SK-N-SH (cell line): ENCODE measurements around the gene SMAD3. TPM values are rescaled to one million over a fixed set of nuclear protein-coding genes. Genes with fewer than 3 reads are reported as not detected.
A peak's percentile ranks its signal among the peaks of the same experiment; 100 is the strongest.

Experiments
- CTCF ChIA-PET: fragments of 300-600, 350-600 bp; formaldehyde crosslinking; extraction: SDS; loops from one replicate; lab custom pipeline; 2021; lab: Yijun Ruan, JAX
- POLR2A ChIA-PET: fragments of 350-600 bp; sonication (Branson Sonifier 250); formaldehyde crosslinking; extraction: SDS; loops from one replicate; lab custom pipeline; 2020; ENCODE audit warnings: antibody characterized with exemption, inconsistent platforms; lab: Yijun Ruan, JAX
- DNase-seq: peaks from one replicate; pipeline ENCODE4 v3.0.0; 2012
- H2AFZ ChIP-seq: fragments of 200-600 bp; sonication (generic); 2 replicates; pipeline ENCODE4 v1.8.1; 2016; ENCODE audit warnings: antibody characterized with exemption, mild to moderate bottlenecking, low read depth
- H3F3A ChIP-seq: fragments of 200-600 bp; sonication (generic); replicated peaks from 2 replicates; pipeline ENCODE3; 2016; ENCODE audit warnings: antibody characterized with exemption, mild to moderate bottlenecking; ENCODE audit not compliant: insufficient read depth
- H3K27ac ChIP-seq, 2 experiments: fragments of 200-500 bp in 1 of 2; fragments of 200-600 bp in 1 of 2; sonication (Bioruptor generic) in 1 of 2; sonication (generic), shearing (Covaris generic) in 1 of 2; 2 replicates each; pipeline versions ENCODE4 v1.5.1 to v1.6.1; 2014 to 2016; ENCODE audit warnings: low read depth in 2 of 2, inconsistent platforms in 1 of 2, low read length in 1 of 2, mild to moderate bottlenecking in 1 of 2, mixed read lengths in 1 of 2
- H3K27me3 ChIP-seq: fragments of 200-600 bp; sonication (generic), shearing (Covaris generic); 2 replicates; pipeline ENCODE4 v1.6.1; 2016; ENCODE audit warnings: mixed run types; ENCODE audit not compliant: insufficient read depth
- H3K36me3 ChIP-seq, 2 experiments: fragments of 200-500 bp in 1 of 2; fragments of 200-600 bp in 1 of 2; sonication (Bioruptor generic) in 1 of 2; sonication (generic) in 1 of 2; replicated peaks in 1 of 2; 2 replicates each; pipeline versions ENCODE3 to v1.5.1; 2014 to 2016; ENCODE audit warnings: low read length in 1 of 2, mild to moderate bottlenecking in 1 of 2; ENCODE audit not compliant: insufficient read depth in 2 of 2, control insufficient read depth in 1 of 2
- H3K4me1 ChIP-seq, 2 experiments: fragments of 200-500 bp in 1 of 2; fragments of 200-600 bp in 1 of 2; sonication (Bioruptor generic) in 1 of 2; sonication (generic), shearing (Covaris generic) in 1 of 2; 2 replicates each; pipeline versions ENCODE4 v1.5.1 to v1.6.1; 2014 to 2016; ENCODE audit warnings: low read depth in 1 of 2, low read length in 1 of 2, mixed run types in 1 of 2; ENCODE audit not compliant: insufficient read depth in 2 of 2, control insufficient read depth in 1 of 2
- H3K4me2 ChIP-seq: fragments of 200-600 bp; sonication (generic), shearing (Covaris generic); 2 replicates; pipeline ENCODE4 v1.6.1; 2017; ENCODE audit warnings: mixed run types
- H3K4me3 ChIP-seq, 2 experiments: fragments of 200-500 bp in 1 of 2; fragments of 200-600 bp in 1 of 2; sonication (Bioruptor generic) in 1 of 2; sonication (generic), shearing (Covaris generic) in 1 of 2; 2 replicates each; pipeline versions ENCODE4 v1.5.1 to v1.8.1; 2014 to 2016; ENCODE audit warnings: low read depth in 2 of 2, inconsistent platforms in 1 of 2, low read length in 1 of 2, mild to moderate bottlenecking in 1 of 2, mixed read lengths in 1 of 2, moderate library complexity in 1 of 2
- H3K79me2 ChIP-seq: fragments of 200-600 bp; sonication (generic); 2 replicates; pipeline ENCODE4 v1.8.1; 2017; ENCODE audit warnings: mild to moderate bottlenecking; ENCODE audit not compliant: insufficient read depth
- H3K9ac ChIP-seq: fragments of 200-600 bp; sonication (generic); 2 replicates; pipeline ENCODE4 v1.6.1; 2017; ENCODE audit warnings: mixed run types
- H3K9me2 ChIP-seq: fragments of 200-600 bp; sonication (generic); 2 replicates; pipeline ENCODE4 v1.6.1; 2017; ENCODE audit warnings: mixed run types
- H3K9me3 ChIP-seq: fragments of 200-600 bp; sonication (generic); 2 replicates; pipeline ENCODE4 v1.6.1; 2017; ENCODE audit warnings: mixed run types, mild to moderate bottlenecking, moderate library complexity
- H4K20me1 ChIP-seq: fragments of 200-600 bp; sonication (generic); 2 replicates; pipeline ENCODE4 v1.6.1; 2017; ENCODE audit warnings: mild to moderate bottlenecking, mixed run types; ENCODE audit not compliant: insufficient read depth
- ELF1 ChIP-seq: IDR thresholded peaks from 2 replicates; pipeline ENCODE4 v1.4.0; 2012
- EZH2phosphoT487 ChIP-seq: fragments of 200-600 bp; sonication (generic); IDR thresholded peaks from 2 replicates; pipeline ENCODE4 v1.6.1; 2017; ENCODE audit warnings: low read depth, mixed run types, mild to moderate bottlenecking, antibody characterized with exemption, moderate library complexity, borderline replicate concordance
- FOSL2 ChIP-seq: IDR thresholded peaks from 2 replicates; pipeline ENCODE4 v1.4.0; 2012; ENCODE audit warnings: low read depth, mild to moderate bottlenecking, moderate library complexity, borderline replicate concordance
- FOXJ3 ChIP-seq: sonication (generic); formaldehyde crosslinking; IDR thresholded peaks from 2 replicates; pipeline ENCODE4 v1.5.1; 2020; ENCODE audit warnings: mild to moderate bottlenecking, missing genetic modification reagents
- GATA2 ChIP-seq: sonication (generic); formaldehyde crosslinking; IDR thresholded peaks from 2 replicates; pipeline ENCODE4 v1.5.0; 2020; ENCODE audit warnings: mild to moderate bottlenecking, missing genetic modification reagents
- MEF2A ChIP-seq: IDR thresholded peaks from 2 replicates; pipeline ENCODE4 v1.4.0; 2012; ENCODE audit warnings: low read depth, borderline replicate concordance
- MXI1 ChIP-seq: IDR thresholded peaks from 2 replicates; pipeline ENCODE4 v1.6.1; 2012; ENCODE audit warnings: mild to moderate bottlenecking, low read depth, low read length, improper control_type of control experiment
- NRF1 ChIP-seq: IDR thresholded peaks from 2 replicates; pipeline ENCODE4 v1.6.1; 2012; ENCODE audit warnings: low read depth, mild to moderate bottlenecking, low read length
- RAD21 ChIP-seq: IDR thresholded peaks from 2 replicates; pipeline ENCODE4 v1.6.1; 2012; ENCODE audit warnings: mild to moderate bottlenecking, low read length
- RCOR1 ChIP-seq: fragments of 150-350 bp; IDR thresholded peaks from 2 replicates; pipeline ENCODE4 v1.6.1; 2017; ENCODE audit warnings: antibody characterized with exemption, low read length
- RXRA ChIP-seq: IDR thresholded peaks from 2 replicates; pipeline ENCODE4 v1.4.0; 2012; ENCODE audit warnings: low read depth, mild to moderate bottlenecking, borderline replicate concordance
- SIN3A ChIP-seq: IDR thresholded peaks from 2 replicates; pipeline ENCODE4 v1.6.1; 2012; ENCODE audit warnings: low read depth, mild to moderate bottlenecking, low read length, moderate library complexity, borderline replicate concordance
- SMC3 ChIP-seq: IDR thresholded peaks from 2 replicates; pipeline ENCODE4 v1.6.1; 2012; ENCODE audit warnings: low read depth, low read length, improper control_type of control experiment
- TCF12 ChIP-seq: IDR thresholded peaks from 2 replicates; pipeline ENCODE4 v1.4.0; 2012
- TEAD4 ChIP-seq: IDR thresholded peaks from 2 replicates; pipeline ENCODE4 v1.4.0; 2012; ENCODE audit warnings: mild to moderate bottlenecking, borderline replicate concordance; ENCODE audit not compliant: insufficient read depth
- YY1 ChIP-seq: IDR thresholded peaks from 2 replicates; pipeline ENCODE4 v1.4.0; 2012; ENCODE audit warnings: low read depth, mild to moderate bottlenecking
- WGBS: methylation state at CpG from one replicate; pipeline ENCODE4 v1.1.6; 2017; ENCODE audit warnings: low lambda C conversion rate; 5-methylcytosine and 5-hydroxymethylcytosine counted together
- polyA plus RNA-seq, 3 experiments: library from polyadenylated mRNA; depleted of rRNA; stranded (reverse); fragments of >200 nt; gene quantifications; 2 replicates each; pipeline ENCODE4 v1.2.3, GENCODE V29; 2012
- TF ChIP-seq, protein P1 (sequence below): fragments of 200-600 bp; sonication (generic); IDR thresholded peaks from 2 replicates; pipeline ENCODE4 v1.6.1; 2017; ENCODE audit warnings: antibody characterized with exemption, mild to moderate bottlenecking, moderate library complexity
- TF ChIP-seq, protein P2 (sequence below): IDR thresholded peaks from 2 replicates; pipeline ENCODE4 v1.4.0; 2012; ENCODE audit warnings: low read depth, borderline replicate concordance
- TF ChIP-seq, protein P3 (sequence below): IDR thresholded peaks from 2 replicates; pipeline ENCODE4 v1.4.0; 2012; ENCODE audit warnings: low read depth, borderline replicate concordance
- TF ChIP-seq, protein P4 (sequence below): fragments of 150-350 bp; IDR thresholded peaks from 2 replicates; pipeline ENCODE4 v1.6.1; 2017; ENCODE audit warnings: antibody characterized with exemption, low read length, low read depth, borderline replicate concordance

Gene SMAD3
- polyA plus RNA-seq, 1 of the 3 experiments (the other 2 are of a cell fraction) = 19.5 TPM

DNA sequence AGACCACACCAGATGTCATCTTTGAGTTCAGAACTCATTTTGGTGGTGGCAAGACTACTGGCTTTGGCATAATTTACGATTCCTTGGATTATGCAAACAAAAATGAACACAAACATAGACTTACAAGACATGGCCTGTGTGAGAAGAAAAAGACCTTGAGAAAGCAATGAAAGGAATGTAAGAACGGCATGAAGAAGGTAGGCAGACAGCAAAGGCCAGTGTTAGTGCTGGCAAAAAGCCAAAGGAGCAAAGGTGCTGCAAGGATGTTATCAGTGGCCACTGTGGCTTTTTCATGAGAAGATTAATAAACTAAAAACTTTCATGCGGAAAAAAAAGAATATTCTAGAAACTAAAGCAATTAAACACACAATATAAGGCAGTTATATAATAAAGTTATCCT is 167.2 kb downstream of the SMAD3 start (continued):
- TF ChIP-seq, protein P1, sequence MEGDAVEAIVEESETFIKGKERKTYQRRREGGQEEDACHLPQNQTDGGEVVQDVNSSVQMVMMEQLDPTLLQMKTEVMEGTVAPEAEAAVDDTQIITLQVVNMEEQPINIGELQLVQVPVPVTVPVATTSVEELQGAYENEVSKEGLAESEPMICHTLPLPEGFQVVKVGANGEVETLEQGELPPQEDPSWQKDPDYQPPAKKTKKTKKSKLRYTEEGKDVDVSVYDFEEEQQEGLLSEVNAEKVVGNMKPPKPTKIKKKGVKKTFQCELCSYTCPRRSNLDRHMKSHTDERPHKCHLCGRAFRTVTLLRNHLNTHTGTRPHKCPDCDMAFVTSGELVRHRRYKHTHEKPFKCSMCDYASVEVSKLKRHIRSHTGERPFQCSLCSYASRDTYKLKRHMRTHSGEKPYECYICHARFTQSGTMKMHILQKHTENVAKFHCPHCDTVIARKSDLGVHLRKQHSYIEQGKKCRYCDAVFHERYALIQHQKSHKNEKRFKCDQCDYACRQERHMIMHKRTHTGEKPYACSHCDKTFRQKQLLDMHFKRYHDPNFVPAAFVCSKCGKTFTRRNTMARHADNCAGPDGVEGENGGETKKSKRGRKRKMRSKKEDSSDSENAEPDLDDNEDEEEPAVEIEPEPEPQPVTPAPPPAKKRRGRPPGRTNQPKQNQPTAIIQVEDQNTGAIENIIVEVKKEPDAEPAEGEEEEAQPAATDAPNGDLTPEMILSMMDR = no peak
- TF ChIP-seq TEAD4 = no peak
- no peak for TF ChIP-seq NRF1
- TF ChIP-seq YY1 = no peak
- TF ChIP-seq, all 33 proteins: peak for 0

DNA sequence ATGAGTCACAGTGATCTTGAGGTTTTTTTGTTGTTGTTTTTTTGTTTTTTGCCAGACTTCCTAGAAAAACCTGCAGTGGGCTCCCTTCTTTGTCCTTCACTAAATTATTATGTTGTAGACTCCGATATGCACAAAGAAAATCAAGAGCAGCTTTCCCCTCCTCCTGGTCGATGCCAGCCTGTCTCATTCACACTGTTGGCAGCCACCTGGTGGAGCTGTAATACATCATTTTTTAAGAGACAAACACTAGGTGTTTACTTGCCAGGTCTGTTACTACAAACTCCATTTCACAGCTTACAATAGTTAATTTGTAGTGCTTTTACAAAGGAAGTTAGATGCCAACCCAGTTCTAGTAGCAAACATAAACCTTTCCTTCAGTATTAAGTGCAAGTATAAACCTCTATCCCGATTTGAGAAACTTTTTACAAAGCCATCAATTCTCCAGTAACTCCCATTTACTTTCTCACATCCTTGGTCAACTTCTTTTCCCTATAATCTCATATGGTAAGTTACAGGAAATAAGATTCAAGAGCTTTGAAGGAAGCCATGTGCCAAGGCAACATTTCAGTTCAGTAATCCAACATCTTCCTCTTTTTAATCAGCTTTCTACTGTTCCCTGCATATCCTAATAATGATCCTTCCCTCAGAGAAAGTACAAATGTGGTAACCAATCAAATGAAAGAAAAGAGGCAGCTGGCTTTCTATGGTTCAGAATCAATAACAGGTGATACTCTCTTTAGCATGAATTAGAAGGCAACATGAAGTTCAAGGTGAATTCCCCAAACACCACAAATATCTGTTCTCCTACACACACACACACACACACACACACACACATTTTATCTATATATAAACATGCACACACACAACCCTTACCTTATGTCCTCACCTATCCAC is 175.1 kb downstream of the SMAD3 start:
- DNase-seq = peak; percentile 57
- TF ChIP-seq, protein P1 = peak; percentile 51
- TF ChIP-seq FOXJ3 (no peak), MEF2A (no peak), SMC3 (peak; percentile 46), GATA2 (no peak), RAD21 (peak; percentile 67), ELF1 (no peak), EZH2phosphoT487 (no peak), RCOR1 (no peak), SIN3A (no peak), NRF1 (no peak), RXRA (no peak), TCF12 (no peak), MXI1 (no peak), YY1 (no peak), FOSL2 (no peak)
- TF ChIP-seq, protein P2, sequence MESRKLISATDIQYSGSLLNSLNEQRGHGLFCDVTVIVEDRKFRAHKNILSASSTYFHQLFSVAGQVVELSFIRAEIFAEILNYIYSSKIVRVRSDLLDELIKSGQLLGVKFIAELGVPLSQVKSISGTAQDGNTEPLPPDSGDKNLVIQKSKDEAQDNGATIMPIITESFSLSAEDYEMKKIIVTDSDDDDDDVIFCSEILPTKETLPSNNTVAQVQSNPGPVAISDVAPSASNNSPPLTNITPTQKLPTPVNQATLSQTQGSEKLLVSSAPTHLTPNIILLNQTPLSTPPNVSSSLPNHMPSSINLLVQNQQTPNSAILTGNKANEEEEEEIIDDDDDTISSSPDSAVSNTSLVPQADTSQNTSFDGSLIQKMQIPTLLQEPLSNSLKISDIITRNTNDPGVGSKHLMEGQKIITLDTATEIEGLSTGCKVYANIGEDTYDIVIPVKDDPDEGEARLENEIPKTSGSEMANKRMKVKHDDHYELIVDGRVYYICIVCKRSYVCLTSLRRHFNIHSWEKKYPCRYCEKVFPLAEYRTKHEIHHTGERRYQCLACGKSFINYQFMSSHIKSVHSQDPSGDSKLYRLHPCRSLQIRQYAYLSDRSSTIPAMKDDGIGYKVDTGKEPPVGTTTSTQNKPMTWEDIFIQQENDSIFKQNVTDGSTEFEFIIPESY = no peak
- TF ChIP-seq, protein P3, sequence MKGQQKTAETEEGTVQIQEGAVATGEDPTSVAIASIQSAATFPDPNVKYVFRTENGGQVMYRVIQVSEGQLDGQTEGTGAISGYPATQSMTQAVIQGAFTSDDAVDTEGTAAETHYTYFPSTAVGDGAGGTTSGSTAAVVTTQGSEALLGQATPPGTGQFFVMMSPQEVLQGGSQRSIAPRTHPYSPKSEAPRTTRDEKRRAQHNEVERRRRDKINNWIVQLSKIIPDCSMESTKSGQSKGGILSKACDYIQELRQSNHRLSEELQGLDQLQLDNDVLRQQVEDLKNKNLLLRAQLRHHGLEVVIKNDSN = no peak
- TF ChIP-seq, protein P4, sequence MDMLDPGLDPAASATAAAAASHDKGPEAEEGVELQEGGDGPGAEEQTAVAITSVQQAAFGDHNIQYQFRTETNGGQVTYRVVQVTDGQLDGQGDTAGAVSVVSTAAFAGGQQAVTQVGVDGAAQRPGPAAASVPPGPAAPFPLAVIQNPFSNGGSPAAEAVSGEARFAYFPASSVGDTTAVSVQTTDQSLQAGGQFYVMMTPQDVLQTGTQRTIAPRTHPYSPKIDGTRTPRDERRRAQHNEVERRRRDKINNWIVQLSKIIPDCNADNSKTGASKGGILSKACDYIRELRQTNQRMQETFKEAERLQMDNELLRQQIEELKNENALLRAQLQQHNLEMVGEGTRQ = no peak
- TF ChIP-seq, all 33 proteins: peak for 3
- Histone ChIP-seq H3K79me2 (peaks cover 77% of the 10 kb centered on the region), H3K9me3 (no peaks in the 10 kb centered on the region), H3K27me3 (no peaks in the 10 kb centered on the region), H3K9me2 (no peaks in the 10 kb centered on the region), H4K20me1 (peaks cover 9% of the 10 kb centered on the region; the same call in 1 of the 2 replicates), H3K36me3 (peaks cover 11 to 14% of the 10 kb centered on the region in 2 experiments), H3F3A (peaks cover 9% of the 10 kb centered on the region), H3K27ac (0 out of 4 replicates have a peak overlapping the region, but pooled peaks of 1 of the 2 experiments have one; percentile 6), H3K4me3 (no peak overlapping the region), H2AFZ (no peak overlapping the region), H3K4me2 (no peak overlapping the region), H3K9ac (no peak overlapping the region), H3K4me1 (peaks cover 7 to 13% of the 10 kb centered on the region in 2 experiments; a peak in 3 of 4 replicates)
- POLR2A ChIA-PET = no interaction called here
- CTCF ChIA-PET = interaction anchor here (0.6 to 3.7 kb wide), 28 partner anchors 9 to 623 kb away, joined by 3 to 25 read pairs (median 4); no protein-coding TSS in a partner anchor
- WGBS = 48% methylated on average over 3 of the region's 3 CpGs
